ENCODE data around the gene IDUA. TPM values are rescaled to one million over a fixed set of nuclear protein-coding genes. Genes with fewer than 3 reads are reported as not detected.

The IDUA gene
- total RNA-seq, 1 donor: 21.7 TPM

DNA sequence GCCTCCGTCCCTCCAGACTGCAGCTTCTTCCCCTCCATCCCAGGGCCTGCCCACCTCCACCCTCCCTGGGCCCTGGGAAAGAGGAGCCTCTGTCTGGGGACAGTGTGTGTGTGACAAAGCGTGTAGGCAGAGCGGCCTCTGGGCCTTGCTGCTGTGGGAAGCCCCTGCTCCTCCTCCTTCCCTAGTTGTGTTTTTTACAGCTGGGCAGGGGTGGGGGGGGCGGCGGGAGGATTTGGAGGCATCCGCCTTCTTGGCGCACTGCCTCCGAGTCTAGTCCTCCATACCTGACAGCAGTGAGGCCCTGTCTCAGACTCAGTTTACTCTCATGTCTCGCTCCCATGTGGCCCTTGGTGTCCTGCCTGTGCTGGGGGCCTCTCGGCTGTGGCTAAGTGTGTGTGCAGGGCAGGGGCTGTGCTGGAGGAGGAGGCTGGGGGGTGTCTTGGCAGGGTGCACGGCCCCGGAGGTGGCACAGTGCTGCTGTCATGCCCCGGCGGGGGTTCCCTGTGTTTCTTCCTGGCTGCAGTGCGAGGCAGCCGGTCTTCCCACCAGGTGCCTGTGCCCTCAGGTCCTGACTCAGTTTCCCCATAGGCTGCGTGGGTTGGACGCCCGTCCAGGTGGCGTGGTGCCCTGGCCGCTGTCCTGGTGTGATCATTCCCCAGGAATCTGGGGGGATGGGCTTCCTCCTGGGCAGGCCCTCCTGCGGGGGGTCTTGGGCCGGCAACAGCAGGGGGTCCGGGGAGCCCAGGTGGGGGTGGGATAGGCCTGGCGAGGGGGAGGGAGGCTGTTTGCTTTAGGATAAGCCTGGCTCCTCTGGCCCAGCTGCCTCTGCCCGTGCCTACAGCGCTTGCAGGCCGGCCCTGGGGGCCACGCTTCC is 31.5 kb downstream of the IDUA start:
- DNase-seq (ENCODE audit: low read depth): no peak
- TF ChIP-seq, protein P1, sequence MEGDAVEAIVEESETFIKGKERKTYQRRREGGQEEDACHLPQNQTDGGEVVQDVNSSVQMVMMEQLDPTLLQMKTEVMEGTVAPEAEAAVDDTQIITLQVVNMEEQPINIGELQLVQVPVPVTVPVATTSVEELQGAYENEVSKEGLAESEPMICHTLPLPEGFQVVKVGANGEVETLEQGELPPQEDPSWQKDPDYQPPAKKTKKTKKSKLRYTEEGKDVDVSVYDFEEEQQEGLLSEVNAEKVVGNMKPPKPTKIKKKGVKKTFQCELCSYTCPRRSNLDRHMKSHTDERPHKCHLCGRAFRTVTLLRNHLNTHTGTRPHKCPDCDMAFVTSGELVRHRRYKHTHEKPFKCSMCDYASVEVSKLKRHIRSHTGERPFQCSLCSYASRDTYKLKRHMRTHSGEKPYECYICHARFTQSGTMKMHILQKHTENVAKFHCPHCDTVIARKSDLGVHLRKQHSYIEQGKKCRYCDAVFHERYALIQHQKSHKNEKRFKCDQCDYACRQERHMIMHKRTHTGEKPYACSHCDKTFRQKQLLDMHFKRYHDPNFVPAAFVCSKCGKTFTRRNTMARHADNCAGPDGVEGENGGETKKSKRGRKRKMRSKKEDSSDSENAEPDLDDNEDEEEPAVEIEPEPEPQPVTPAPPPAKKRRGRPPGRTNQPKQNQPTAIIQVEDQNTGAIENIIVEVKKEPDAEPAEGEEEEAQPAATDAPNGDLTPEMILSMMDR (IDR thresholded peaks at IDR 0.05; ENCODE audit: insufficient read depth, low read length): no peak
- no peak overlapping the region for H3K4me3 ChIP-seq (ENCODE audit: low read depth, low read length)

DNA sequence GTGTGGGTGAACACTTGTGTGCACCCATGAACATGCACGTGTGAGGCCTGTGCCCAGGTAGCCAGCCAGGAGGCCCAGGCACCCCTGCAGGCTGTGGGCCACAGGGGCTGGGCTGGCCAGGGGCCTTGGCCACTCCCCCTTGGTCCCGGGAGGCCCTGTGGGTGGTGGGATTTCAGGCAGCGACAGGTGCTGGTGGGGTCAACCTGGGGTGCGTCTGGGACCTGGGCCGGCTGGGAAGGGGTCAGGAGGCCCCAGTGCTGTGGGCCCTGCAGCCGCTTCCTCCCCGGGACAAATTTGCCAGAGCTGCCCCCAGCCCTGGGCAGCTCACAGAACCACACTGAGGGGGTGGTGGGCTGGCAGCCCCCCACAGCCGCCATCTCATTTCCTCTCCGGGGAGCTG is 32.5 kb downstream of the IDUA start:
- TF ChIP-seq, protein P1 (IDR thresholded peaks at IDR 0.05; ENCODE audit: insufficient read depth, low read length): no peak
- H3K4me3 ChIP-seq (ENCODE audit: low read depth, low read length): no peak overlapping the region
- no peak for DNase-seq (ENCODE audit: low read depth)

DNA sequence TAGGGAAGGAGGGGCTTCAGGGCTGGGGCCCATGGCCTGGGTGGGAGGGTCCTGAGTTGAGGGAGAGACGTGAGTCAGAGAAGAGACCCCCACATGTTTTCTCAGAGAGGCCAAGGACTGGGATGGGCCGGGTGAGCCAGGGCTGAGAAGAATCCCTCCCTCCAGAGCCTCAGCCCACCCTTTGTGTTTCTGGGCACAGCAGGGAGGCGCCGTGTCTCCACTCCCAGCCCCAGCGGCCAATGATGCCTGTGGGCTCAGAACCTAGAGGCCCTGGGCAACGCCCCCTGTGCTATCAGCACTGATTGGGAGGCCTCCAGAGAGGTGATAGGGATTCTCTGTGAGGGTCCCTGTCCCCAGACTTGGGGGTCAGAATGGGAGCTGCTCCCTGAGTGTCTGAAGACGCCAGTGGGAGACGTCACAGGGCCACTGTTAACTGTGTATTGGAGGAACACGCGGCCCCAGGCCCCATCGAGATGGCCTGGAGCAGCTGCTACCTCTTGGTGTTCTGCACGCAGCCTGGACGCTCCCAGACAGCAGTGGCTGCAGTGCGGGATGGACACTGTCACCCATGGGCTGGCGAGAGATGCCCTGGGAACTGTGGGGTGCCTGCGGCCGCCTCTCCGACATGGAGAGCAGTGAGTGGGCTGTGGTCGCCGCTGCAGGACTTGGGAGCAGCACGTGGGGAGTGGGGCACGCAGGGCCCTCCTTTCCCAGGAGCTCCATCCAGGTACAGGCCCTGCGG is 33.1 kb downstream of the IDUA start:
- no peak for DNase-seq (ENCODE audit: low read depth)
- no peak overlapping the region for H3K4me3 ChIP-seq (ENCODE audit: low read depth, low read length)
- TF ChIP-seq, protein P1 (IDR thresholded peaks at IDR 0.05; ENCODE audit: insufficient read depth, low read length): no peak

DNA sequence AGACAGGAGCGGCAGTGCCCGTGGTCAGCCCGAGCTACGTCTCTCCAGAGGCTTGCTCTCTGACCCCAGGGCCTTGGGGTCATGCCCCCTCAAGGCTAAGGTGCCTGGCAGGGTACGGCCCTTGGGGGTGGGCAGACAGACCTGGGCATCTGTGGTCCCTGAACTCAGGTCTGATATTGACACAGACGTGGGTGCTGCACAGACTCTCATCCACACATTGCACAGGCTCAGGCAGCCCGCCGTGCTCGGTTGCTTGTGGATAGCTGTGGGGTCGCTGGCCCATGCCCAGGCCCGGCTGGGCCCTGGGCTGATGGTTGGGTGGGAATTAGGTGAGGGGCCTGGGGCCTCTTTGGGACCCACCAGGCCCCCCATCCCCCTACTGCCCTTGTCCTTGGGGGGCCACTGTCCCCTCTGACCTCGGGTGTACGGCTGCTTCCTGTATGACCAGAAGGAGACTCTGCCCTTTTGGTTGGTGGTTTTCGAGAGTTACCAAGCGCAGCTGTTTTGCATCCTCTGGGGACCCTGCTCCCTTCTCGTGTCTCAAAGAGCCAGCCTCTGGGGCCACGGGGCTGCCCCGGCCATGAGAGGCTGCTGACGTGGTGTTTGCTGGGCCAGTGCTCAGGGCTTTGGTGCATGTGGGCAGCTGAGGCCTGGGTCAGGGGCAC is 34.7 kb downstream of the IDUA start:
- TF ChIP-seq, protein P1 (IDR thresholded peaks at IDR 0.05; ENCODE audit: insufficient read depth, low read length): no peak
- no peak for DNase-seq (ENCODE audit: low read depth)
- no peak overlapping the region for H3K4me3 ChIP-seq (ENCODE audit: low read depth, low read length)

DNA sequence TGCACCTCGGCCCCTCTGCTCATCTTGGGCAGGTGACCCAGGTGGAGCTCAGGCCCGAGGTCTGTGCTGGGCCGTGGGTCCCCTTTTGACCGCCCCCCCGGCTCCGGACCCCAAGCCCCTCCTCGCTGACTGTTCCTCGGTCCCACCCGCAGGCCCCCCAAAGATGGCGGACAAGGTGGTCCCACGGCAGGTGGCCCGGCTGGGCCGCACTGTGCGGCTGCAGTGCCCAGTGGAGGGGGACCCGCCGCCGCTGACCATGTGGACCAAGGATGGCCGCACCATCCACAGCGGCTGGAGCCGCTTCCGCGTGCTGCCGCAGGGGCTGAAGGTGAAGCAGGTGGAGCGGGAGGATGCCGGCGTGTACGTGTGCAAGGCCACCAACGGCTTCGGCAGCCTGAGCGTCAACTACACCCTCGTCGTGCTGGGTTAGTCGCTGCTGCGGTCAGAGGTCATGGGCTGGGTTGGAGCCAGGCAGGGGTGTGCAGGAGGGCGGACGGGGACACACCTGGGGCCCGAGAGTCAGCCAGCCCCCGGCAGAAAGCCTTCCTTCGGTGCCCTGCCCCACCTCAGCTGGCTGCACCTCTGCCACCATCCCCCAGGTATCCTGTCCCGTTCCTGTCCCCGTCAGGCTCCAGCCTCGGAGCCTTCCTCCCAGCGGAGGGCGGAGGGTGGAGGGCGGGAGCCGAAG is 35.4 kb downstream of the IDUA start:
- H3K4me3 ChIP-seq (ENCODE audit: low read depth, low read length): no peak overlapping the region
- no peak for DNase-seq (ENCODE audit: low read depth)
- TF ChIP-seq, protein P1 (IDR thresholded peaks at IDR 0.05; ENCODE audit: insufficient read depth, low read length): no peak

DNA sequence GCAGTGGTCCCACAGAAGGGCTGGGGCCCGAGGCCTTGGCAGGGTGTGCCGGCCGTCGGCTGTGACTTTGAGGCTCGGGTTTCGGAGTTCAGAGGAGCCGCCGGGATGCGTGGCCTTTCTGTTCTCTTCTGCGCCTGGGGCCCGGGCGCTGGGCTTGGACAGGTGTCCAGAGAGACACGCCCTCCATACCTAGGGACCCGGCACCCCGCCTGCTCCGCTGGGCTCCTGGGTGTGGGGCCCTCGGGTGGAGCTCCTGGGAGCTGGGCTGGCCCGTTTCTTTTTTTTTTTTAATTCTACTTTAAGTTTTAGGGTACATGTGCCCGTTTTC is 35.9 kb downstream of the IDUA start:
- TF ChIP-seq, protein P1 (IDR thresholded peaks at IDR 0.05; ENCODE audit: insufficient read depth, low read length): no peak
- no peak for DNase-seq (ENCODE audit: low read depth)
- H3K4me3 ChIP-seq (ENCODE audit: low read depth, low read length): no peak overlapping the region

All from fibroblast of the aortic adventitia (primary cell).